CD4-positive, CD25-positive, alpha-beta regulatory T cell (primary cell): ENCODE data around the gene FBXW9. TPM values are rescaled to one million over a fixed set of nuclear protein-coding genes. Genes with fewer than 3 reads are reported as not detected.

ENCODE experiments used
- ATAC-seq, 2 donors: fragments of 150-1000 bp; cut with Tn5 transposase; one replicate each; pipeline ENCODE4 v1.10.0; 2021; ENCODE audit warnings: low read depth in 2 of 2, moderate number of reproducible peaks in 2 of 2, moderate library complexity in 1 of 2
- DNase-seq, 3 donors: peaks; one replicate each; pipeline versions ENCODE4 v3.0.0 to v3.0.0-alpha.2; 2012 to 2022; ENCODE audit warnings: mixed read lengths in 1 of 3
- H3K27ac ChIP-seq: one replicate; pipeline ENCODE4 v1.7.0; 2013; ENCODE audit warnings: mild to moderate bottlenecking, low read length; ENCODE audit not compliant: insufficient read depth, poor library complexity, severe bottlenecking
- H3K27me3 ChIP-seq: one replicate; pipeline ENCODE4 v1.7.0; 2013; ENCODE audit warnings: low read length; ENCODE audit not compliant: control insufficient read depth, insufficient read depth
- H3K36me3 ChIP-seq: one replicate; pipeline ENCODE4 v1.7.0; 2013; ENCODE audit warnings: mild to moderate bottlenecking, low read length, moderate library complexity; ENCODE audit not compliant: control insufficient read depth, insufficient read depth
- H3K4me1 ChIP-seq: 2 replicates; pipeline ENCODE4 v1.7.0; 2013; ENCODE audit warnings: mild to moderate bottlenecking, low read length; ENCODE audit not compliant: insufficient read depth, control insufficient read depth, poor library complexity, severe bottlenecking
- H3K4me3 ChIP-seq: one replicate; pipeline ENCODE4 v1.7.0; 2013; ENCODE audit warnings: low read depth, mild to moderate bottlenecking, low read length, moderate library complexity
- H3K9me3 ChIP-seq, 2 experiments: 1 replicate in 1 of 2; 2 replicates in 1 of 2; pipeline ENCODE4 v1.7.0; 2013; ENCODE audit warnings: low read length in 2 of 2, mild to moderate bottlenecking in 1 of 2, moderate library complexity in 1 of 2; ENCODE audit not compliant: control insufficient read depth in 2 of 2
- H3K27ac Mint-ChIP-seq, 3 donors: one replicate each; pipeline ENCODE4 v1.8.0; 2020 to 2022; ENCODE audit warnings: mild to moderate bottlenecking in 3 of 3, mixed read lengths in 3 of 3, moderate library complexity in 2 of 3
- H3K27me3 Mint-ChIP-seq: one replicate; pipeline ENCODE4 v1.8.0; 2022; ENCODE audit warnings: mild to moderate bottlenecking, mixed read lengths
- H3K36me3 Mint-ChIP-seq: one replicate; pipeline ENCODE4 v1.8.0; 2020; ENCODE audit warnings: mixed read lengths
- H3K4me1 Mint-ChIP-seq, 4 donors: one replicate each; pipeline ENCODE4 v1.8.0; 2020 to 2022; ENCODE audit warnings: mixed read lengths in 4 of 4, mild to moderate bottlenecking in 1 of 4
- H3K4me3 Mint-ChIP-seq, 4 donors: one replicate each; pipeline ENCODE4 v1.8.0; 2020 to 2022; ENCODE audit warnings: mild to moderate bottlenecking in 4 of 4, mixed read lengths in 4 of 4, moderate library complexity in 3 of 4
- H3K9me3 Mint-ChIP-seq, 7 donors: one replicate each; pipeline ENCODE4 v1.8.0; 2020 to 2022; ENCODE audit warnings: mixed read lengths in 7 of 7, mild to moderate bottlenecking in 3 of 7, moderate library complexity in 2 of 7
- polyA plus RNA-seq, 4 donors: library from polyadenylated mRNA; unstranded; fragments of 300-500 nt; fragmentation: Illumina TruSeq; gene quantifications; one replicate each; pipeline ENCODE4 v1.2.3, GENCODE V29; 2021
- total RNA-seq: library from RNA; stranded (reverse); gene quantifications from one replicate; pipeline ENCODE4 v1.2.3, GENCODE V29; 2022

FBXW9 gene
- total and polyA plus RNA-seq, 5 donors from 2014 or later: 1.7 to 8.1 (median 6.5) TPM

GRCh38 chr19:12668346-12668745 is 28.1 kb downstream of the FBXW9 start:
- ATAC-seq: no peak
- H3K4me3 ChIP-seq: peak overlapping the region; percentile 92
- H3K9me3 Mint-ChIP-seq: no peaks in the 10 kb centered on the region
- H3K4me1 ChIP-seq: peaks cover 63% of the 10 kb centered on the region
- peak overlapping the region; percentile 97 for H3K27ac ChIP-seq
- H3K27me3 ChIP-seq: no peaks in the 10 kb centered on the region
- no peaks in the 10 kb centered on the region for H3K9me3 ChIP-seq
- peaks cover 11% of the 10 kb centered on the region for H3K36me3 ChIP-seq
- H3K4me1 Mint-ChIP-seq: peaks cover 5 to 68% (median 34%) of the 10 kb centered on the region in 4 donors
- H3K4me3 Mint-ChIP-seq: peak overlapping the region; percentile 91 to 100 (median 96)
- DNase-seq: no peak
- no peaks in the 10 kb centered on the region for H3K27me3 Mint-ChIP-seq
- H3K27ac Mint-ChIP-seq: peak overlapping the region; percentile 92 to 99 (median 99)
- peaks cover 5% of the 10 kb centered on the region for H3K36me3 Mint-ChIP-seq

- H3K4me1 ChIP-seq: peaks cover 63% of the 10 kb centered on the region
- Mint-ChIP-seq H3K36me3 (peaks cover 7% of the 10 kb centered on the region), H3K9me3 (no peaks in the 10 kb centered on the region), H3K27me3 (no peaks in the 10 kb centered on the region), H3K27ac (peak overlapping the region; percentile 36 to 99 (median 92)), H3K4me3 (peak overlapping the region; percentile 91 to 100 (median 96)), H3K4me1 (peaks cover 5 to 68% (median 34%) of the 10 kb centered on the region in 4 donors)
- peaks cover 16% of the 10 kb centered on the region for H3K36me3 ChIP-seq
- H3K4me3 ChIP-seq: no peak overlapping the region
- H3K27ac ChIP-seq: peak overlapping the region; percentile 97
- no peak for ATAC-seq
- DNase-seq: no peak
- no peaks in the 10 kb centered on the region for H3K27me3 ChIP-seq
- H3K9me3 ChIP-seq: no peaks in the 10 kb centered on the region
Measured at GRCh38 chr19:12667731-12668302, 28.6 kb downstream of the FBXW9 start.

DNA sequence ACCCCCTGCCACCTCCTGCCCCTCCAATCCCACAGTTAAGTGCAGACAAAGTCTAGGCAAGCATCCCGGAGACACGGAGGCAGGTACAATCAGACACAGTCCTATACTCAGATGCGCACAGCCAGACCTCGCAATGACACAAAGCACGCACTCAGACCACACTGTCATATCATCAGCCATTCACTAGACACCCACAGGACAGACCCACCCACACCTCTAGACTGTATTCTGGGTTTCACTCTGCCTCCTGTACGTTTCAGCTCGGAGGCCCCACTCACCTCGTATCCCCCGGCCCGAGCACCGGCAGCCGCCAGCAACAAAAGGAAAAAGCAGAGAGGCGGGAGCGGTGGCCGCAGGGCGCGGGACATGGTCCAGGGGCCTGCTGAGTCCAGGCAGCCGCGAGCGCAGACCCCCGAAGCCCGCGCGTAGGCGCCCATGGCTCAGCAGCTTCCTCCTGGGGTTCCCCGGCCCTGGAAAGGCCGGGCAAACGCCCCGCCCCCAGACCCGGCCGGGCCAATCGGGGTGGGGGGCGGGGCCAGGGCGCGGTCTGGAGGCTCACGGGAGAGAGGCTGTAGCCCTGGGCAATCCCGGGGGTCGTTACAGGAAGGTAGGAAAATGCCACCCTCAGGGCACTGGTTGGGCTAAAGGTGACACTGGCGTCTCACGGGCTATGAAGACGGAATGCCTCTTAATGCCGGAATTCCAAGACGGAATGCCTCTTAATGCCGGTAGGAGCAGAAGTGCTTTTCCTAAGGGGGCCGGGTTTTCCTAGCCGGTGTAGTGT is 30.0 kb downstream of the FBXW9 start, which contains the start of the genes MAN2B1 and WDR83:
Gene MAN2B1, minus strand, starts transcription at position 478 of the 784 bp plus-strand sequence. Its CDS starts 41 bp downstream, at position 437.
Gene WDR83, plus strand, starts transcription at position 543 of the 784 bp plus-strand sequence. CDS start 2,984 bp downstream, outside the sequence.
- Mint-ChIP-seq H3K4me3 (peak within 1 kb of the TSS; percentile 91 to 100 (median 96)), H3K9me3 (no peaks in the 10 kb centered on the region), H3K36me3 (peaks cover 3% of the 10 kb centered on the region), H3K27ac (peak within 1 kb of the TSS; percentile 98 to 99 (median 98)), H3K27me3 (no peaks in the 10 kb centered on the region), H3K4me1 (peaks cover 5 to 62% (median 32%) of the 10 kb centered on the region in 4 donors)
- H3K9me3 ChIP-seq: no peaks in the 10 kb centered on the region
- ATAC-seq: peak; percentile 64 to 70
- H3K27ac ChIP-seq: peak within 1 kb of the TSS; percentile 97
- H3K4me1 ChIP-seq: peaks cover 63% of the 10 kb centered on the region
- H3K36me3 ChIP-seq: peaks cover 24% of the 10 kb centered on the region
- no peaks in the 10 kb centered on the region for H3K27me3 ChIP-seq
- H3K4me3 ChIP-seq: peak within 1 kb of the TSS; percentile 95
- peak; percentile 64 to 79 (median 76) for DNase-seq

- no peaks in the 10 kb centered on the region for H3K27me3 ChIP-seq
- H3K36me3 Mint-ChIP-seq: peaks cover 3% of the 10 kb centered on the region
- peaks cover 62% of the 10 kb centered on the region for H3K4me1 ChIP-seq
Measured at GRCh38 chr19:12665671-12666264, 30.7 kb downstream of the FBXW9 start.

GRCh38 chr19:12665281-12665573 is 31.2 kb downstream of the FBXW9 start:
- Histone ChIP-seq H3K27me3 (no peaks in the 10 kb centered on the region), H3K36me3 (peaks cover 35% of the 10 kb centered on the region), H3K27ac (peak overlapping the region; percentile 97), H3K4me1 (peaks cover 56% of the 10 kb centered on the region), H3K4me3 (peak overlapping the region; percentile 95), H3K9me3 (no peaks in the 10 kb centered on the region)
- Mint-ChIP-seq H3K4me3 (peak overlapping the region; percentile 91 to 100 (median 96)), H3K4me1 (peaks cover 5 to 55% (median 32%) of the 10 kb centered on the region in 4 donors), H3K27ac (peak overlapping the region; percentile 32 to 99 (median 98)), H3K27me3 (no peaks in the 10 kb centered on the region), H3K36me3 (peaks cover 3% of the 10 kb centered on the region), H3K9me3 (no peaks in the 10 kb centered on the region)
- ATAC-seq (peak; percentile 58 to 63), DNase-seq (peak; percentile 19 to 87 (median 43))

More at GRCh38 chr19:12665671-12666264, 30.7 kb downstream of the FBXW9 start:
- Histone ChIP-seq H3K4me3 (peak overlapping the region; percentile 95), H3K27ac (peak overlapping the region; percentile 97), H3K36me3 (peaks cover 30% of the 10 kb centered on the region), H3K9me3 (no peaks in the 10 kb centered on the region)
- Mint-ChIP-seq H3K9me3 (no peaks in the 10 kb centered on the region), H3K27ac (peak overlapping the region; percentile 98 to 99 (median 98)), H3K4me3 (peak overlapping the region; percentile 91 to 100 (median 96)), H3K4me1 (peaks cover 5 to 59% (median 32%) of the 10 kb centered on the region in 4 donors), H3K27me3 (no peaks in the 10 kb centered on the region)
- ATAC-seq (peak in 1 of 2 donors; percentile 6), DNase-seq (peak in 1 of 3 donors; percentile 38)

DNA sequence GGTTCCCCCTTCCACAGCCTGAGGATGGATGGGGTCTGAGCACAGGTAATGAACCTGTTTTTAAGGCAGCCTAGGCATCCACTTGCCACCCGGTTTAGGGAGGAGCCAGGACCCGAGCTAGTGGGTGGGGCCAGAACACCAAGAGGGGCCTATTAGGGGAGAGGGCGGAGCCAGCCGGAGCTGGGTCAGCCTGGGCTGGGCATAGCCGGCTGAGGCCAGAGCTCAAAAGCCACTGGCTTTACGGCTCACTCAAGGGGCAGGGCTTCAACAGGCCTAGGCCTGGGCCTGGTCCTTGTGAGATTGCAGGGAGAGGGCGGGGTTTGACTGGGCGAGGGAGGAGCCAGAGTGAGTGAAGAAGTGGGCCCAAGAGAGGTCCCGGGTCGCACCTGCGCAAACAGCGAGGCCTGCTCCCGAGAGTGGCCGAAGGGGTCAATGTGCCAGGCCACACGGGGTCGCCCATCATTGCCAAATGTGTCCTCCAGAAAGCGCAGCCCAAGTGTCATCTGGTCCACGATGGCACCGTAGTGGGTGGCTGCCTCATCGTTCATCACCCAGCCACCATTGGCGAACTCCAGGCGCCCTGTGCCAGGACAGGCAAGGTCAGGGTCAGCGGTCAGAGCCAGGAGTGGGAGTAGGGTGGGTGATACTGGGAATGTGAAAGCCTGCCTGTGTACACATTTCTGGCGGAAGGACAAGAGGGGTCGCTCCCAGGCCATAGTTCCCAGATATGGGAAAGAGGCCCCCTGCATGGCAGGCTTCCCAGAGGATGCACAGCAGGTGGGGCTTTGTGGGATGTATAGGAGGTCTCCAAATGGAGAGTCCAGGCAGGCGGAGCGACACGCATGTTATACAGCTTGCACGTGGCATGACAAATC is 31.8 kb downstream of the FBXW9 start:
- H3K4me1 ChIP-seq: peaks cover 51% of the 10 kb centered on the region
- H3K36me3 ChIP-seq: peaks cover 39% of the 10 kb centered on the region

GRCh38 chr19:12660980-12661379 is 35.5 kb downstream of the FBXW9 start:
- Histone ChIP-seq H3K27ac (no peak overlapping the region), H3K27me3 (no peaks in the 10 kb centered on the region), H3K36me3 (peaks cover 51% of the 10 kb centered on the region), H3K4me1 (peaks cover 19% of the 10 kb centered on the region), H3K9me3 (no peaks in the 10 kb centered on the region), H3K4me3 (no peak overlapping the region)
- DNase-seq (no peak), ATAC-seq (no peak)
- Mint-ChIP-seq H3K9me3 (no peaks in the 10 kb centered on the region), H3K27ac (no peak overlapping the region), H3K4me1 (peaks cover 0 to 20% (median 11%) of the 10 kb centered on the region in 4 donors), H3K27me3 (no peaks in the 10 kb centered on the region), H3K36me3 (peaks cover 13% of the 10 kb centered on the region), H3K4me3 (no peak overlapping the region)

More for the DNA sequence above, 31.8 kb downstream of the FBXW9 start:
- Mint-ChIP-seq H3K27me3 (no peaks in the 10 kb centered on the region), H3K27ac (peak overlapping the region in 2 of 3 donors; percentile 98 to 99), H3K9me3 (no peaks in the 10 kb centered on the region), H3K4me1 (peaks cover 5 to 51% (median 32%) of the 10 kb centered on the region in 4 donors), H3K4me3 (peak overlapping the region; percentile 69 to 99 (median 92)), H3K36me3 (peaks cover 6% of the 10 kb centered on the region)
- peak overlapping the region; percentile 95 for H3K4me3 ChIP-seq
- ATAC-seq: no peak
- H3K27ac ChIP-seq: peak overlapping the region; percentile 97
- no peaks in the 10 kb centered on the region for H3K27me3 ChIP-seq
- DNase-seq: no peak
- H3K9me3 ChIP-seq: no peaks in the 10 kb centered on the region
